HG02642 (cell line): ENCODE measurements around the gene SAMD9.
"Not testable (repeated sequence)": the region's sequence is repeated elsewhere in the genome, so short reads cannot be mapped to it uniquely, and the experiment has no call there.

ENCODE experiments used
- ATAC-seq: cut with Tn5 transposase; IDR thresholded peaks from one replicate; pipeline ENCODE4 v1.9.1; 2021; ENCODE audit warnings: mild to moderate bottlenecking; ENCODE audit not compliant: unreplicated experiment, poor library complexity

Gene SAMD9

GRCh38 chr7:93117852-93118530 is at the start of gene SAMD9:
TSS of gene SAMD9 (minus strand) at chr7:93117979. CDS start at chr7:93106097, 11,882 bp downstream.
- ATAC-seq, result peak; percentile 100

GRCh38 chr7:93165447-93165846 is 47.7 kb upstream of the SAMD9 start:
- peak; percentile 98 for ATAC-seq

- ATAC-seq, result no peak
Measured at GRCh38 chr7:93164766-93165165, 47.0 kb upstream of the SAMD9 start.

DNA sequence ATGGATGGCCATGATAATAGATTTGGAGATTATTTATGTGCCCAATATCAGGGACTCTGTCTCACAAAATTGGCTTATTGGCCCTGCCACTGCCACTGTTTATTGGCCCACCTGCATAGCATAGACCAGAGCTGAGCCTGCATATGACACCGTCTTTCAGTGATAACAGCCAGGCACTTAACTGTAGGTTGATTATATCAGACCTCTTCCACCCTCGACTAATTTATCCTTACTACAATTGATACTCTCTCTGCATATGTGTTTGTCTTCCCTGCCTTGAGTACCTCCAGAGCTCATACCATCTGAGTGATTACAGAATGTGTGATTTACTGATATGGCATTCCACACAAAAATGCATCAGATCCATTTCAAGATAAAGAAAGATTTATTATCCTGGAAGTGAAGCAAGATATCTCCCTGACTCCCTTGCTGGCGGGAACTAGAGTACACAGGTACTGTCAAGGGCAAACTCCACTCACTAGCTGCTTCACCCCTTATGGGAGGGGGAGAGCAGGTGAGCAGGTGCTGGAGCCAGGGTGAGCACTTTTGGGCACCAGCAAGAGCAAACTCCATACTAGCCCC is 43.5 kb upstream of the SAMD9 start:
- no peak for ATAC-seq

GRCh38 chr7:93160410-93160809 is 42.6 kb upstream of the SAMD9 start:
- no peak for ATAC-seq

DNA sequence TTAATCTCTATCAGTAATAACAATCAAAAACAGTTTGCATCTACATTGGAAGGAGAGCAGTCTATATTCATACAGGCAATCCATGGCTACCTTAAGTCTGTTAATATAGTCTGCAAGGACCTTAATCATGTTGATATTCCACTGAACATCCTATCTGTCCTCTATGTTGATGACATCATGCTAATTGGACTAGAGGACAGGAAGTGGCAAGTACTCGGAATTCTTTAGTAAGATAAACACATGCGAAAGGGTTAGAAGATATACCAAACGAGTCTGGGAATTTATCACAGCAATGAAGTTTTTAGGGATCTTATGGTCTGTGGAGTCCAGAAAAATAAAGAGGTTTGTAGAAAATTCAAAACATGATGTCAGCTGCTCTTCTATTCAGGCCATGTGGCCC is 41.7 kb upstream of the SAMD9 start:
- ATAC-seq, result no peak

DNA sequence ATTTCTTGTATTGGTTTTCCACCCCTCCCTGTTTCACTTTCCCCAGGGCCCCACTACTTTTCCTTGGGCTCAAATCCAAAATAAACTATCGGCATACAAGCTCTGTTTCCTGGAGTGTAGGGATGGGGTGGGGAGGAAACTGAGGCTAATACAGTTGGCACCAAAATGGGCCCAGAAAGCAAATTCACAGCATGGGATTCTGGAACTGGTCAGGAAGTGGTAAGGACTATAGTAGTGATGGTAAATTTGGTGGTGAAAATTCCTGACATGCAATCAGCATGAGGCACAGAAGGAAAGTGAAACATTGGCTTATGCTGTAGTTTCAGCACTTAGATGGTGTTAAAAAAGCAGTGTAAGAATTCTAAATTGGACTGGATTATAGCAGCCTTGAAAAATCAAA is 39.1 kb upstream of the SAMD9 start:
- ATAC-seq, result no peak

- ATAC-seq, result no peak
Measured at GRCh38 chr7:93150200-93150835, 32.5 kb upstream of the SAMD9 start.

GRCh38 chr7:93148727-93149126 is 30.9 kb upstream of the SAMD9 start:
- ATAC-seq, result no peak

DNA sequence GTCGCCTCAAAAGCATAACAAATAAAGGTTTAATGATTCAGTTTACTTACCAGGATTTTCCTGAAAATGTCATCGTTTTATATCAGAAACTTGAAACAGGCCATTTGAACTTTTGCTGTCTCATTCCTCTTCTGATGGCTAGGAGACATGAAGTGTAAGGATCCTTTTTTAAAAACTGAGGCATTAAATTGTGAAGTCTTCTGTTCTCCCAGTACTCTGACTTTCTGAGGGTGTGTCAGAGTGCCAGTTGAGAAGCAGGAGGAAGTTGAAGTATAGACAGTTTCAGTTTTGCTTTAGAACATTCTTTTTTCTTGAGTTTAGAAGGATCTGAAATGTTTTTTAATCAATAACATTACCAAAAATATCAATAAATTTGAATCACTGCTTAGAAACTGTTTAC is 30.4 kb upstream of the SAMD9 start, which contains the start of gene SAMD9L:
TSS of gene SAMD9L (minus strand) at position 242 of the 400 bp plus-strand sequence. CDS start 12,414 bp downstream, outside the sequence.
- ATAC-seq, result peak; percentile 60

DNA sequence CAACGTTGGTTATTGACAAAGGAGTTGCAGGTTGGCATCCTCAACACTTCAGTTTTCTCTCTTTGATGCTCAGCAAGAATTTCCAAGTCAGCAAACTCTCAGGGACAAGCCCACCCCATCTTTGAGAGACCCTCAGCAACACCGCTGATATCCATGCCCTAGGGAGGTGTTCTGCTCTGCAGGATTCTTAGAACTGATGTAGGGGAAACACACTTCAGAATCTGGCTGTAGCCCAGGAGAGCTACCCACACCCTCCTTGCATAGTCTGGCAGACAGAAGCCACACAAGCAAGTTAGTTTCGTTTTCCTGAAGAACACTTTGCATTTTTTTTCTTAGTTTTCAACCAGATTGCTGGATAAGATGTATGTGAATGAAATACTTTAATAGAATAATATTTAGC is 29.6 kb upstream of the SAMD9 start:
- peak; percentile 85 for ATAC-seq

- peak; percentile 38 for ATAC-seq
Measured at GRCh38 chr7:93146472-93147141, 28.8 kb upstream of the SAMD9 start.

DNA sequence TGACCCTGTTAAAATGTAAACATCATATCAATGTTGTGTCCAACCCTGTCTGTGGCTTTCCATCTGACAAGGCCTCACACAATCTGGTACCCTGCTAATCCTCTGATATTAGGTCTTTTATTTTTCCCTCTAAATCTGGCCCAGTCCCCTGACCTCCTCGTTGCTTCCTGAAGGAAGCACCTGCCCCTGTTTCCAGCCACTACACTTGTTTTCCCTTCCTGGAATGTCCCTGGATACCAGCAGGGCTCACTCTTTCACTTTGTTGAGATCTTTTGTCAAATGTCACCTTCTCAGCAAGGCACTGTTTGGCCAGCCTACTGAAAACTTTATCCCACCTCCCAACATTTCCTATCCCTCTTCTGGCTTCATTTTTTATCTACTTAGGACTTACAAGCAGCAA is 28.3 kb upstream of the SAMD9 start:
- no peak for ATAC-seq

- ATAC-seq, result no peak
Measured at GRCh38 chr7:93145354-93145753, 27.6 kb upstream of the SAMD9 start.

GRCh38 chr7:93142127-93142526 is 24.3 kb upstream of the SAMD9 start:
- ATAC-seq, result no peak

GRCh38 chr7:93140582-93141191 is 22.9 kb upstream of the SAMD9 start:
- ATAC-seq, result no peak

- ATAC-seq, result no peak
Measured at GRCh38 chr7:93138576-93138975, 20.8 kb upstream of the SAMD9 start.

DNA sequence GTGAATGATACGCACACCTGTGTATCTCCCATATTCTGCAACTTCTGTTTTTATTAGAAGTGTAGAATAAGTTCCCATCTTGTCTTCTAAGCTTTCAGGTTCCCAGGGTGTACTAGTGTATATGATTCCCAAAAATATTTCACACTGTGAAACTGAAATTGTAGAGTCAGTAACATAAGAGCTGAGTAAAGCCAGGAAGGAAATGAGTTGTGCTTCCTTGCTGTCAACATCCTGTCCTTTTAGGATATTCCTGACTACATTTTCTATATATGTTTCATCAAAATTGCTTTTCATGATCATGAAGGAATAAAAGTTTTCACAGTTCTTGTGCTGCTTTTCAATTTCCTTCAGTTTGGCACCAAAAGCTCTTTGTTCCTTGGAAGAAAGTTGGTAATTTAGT is 15.2 kb upstream of the SAMD9 start:
- no peak for ATAC-seq

DNA sequence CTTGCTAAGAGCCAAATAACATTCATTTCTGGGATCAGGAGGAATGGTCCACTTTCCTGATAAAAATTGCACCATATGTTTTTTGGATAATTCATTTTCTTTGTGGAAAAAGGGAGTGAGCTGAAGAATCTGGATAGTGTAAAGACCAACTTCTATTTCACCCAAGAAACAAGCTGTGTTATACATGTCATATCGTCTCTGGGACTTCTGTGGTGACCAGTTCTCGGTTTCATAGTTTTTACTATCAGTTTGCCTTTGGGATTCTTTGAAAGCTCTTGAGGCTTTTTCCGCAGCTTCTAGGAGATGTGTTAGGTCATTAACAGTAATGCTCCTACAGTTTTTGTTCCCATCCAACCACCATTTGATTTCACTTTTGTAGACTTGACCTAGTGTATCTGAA is 14.4 kb upstream of the SAMD9 start:
- ATAC-seq, result no peak

GRCh38 chr7:93126954-93127353 is 9.2 kb upstream of the SAMD9 start:
- ATAC-seq, result not testable (repeated sequence)

DNA sequence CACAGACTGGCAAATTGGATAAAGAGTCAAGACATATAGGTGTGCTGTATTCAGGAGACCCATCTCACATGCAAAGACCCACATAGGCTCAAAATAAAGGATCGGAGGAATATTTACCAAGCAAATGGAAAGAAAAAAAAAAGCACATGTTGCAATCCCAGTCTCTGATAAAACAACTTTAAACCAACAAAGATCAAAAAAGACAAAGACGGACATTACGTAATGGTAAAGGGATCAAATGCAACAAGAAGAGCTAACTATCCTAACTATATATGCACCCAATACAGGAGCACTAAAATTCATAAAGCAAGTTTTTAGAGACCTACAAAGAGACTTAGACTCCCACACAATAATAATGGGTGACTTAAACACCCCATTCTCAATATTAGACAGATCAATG is 5.8 kb upstream of the SAMD9 start:
- not testable (repeated sequence) for ATAC-seq
